HL-60 (cell line): ENCODE data around the gene LRRC4C.
A peak's percentile ranks its signal among the peaks of the same experiment; 100 is the strongest.

ENCODE experiments used
- POLR2AphosphoS5 ChIP-seq: IDR thresholded peaks from 2 replicates; pipeline ENCODE4 v1.6.1; 2012; ENCODE audit warnings: low read depth
- SPI1 ChIP-seq: IDR thresholded peaks from 2 replicates; pipeline ENCODE4 v1.6.1; 2012; ENCODE audit warnings: low read depth, mild to moderate bottlenecking, borderline replicate concordance
- TF ChIP-seq, protein P1 (sequence below): IDR thresholded peaks from one replicate; pipeline ENCODE4 v1.5.1; 2011; ENCODE audit warnings: low read length, control low read depth, inconsistent platforms; ENCODE audit not compliant: insufficient read depth

DNA sequence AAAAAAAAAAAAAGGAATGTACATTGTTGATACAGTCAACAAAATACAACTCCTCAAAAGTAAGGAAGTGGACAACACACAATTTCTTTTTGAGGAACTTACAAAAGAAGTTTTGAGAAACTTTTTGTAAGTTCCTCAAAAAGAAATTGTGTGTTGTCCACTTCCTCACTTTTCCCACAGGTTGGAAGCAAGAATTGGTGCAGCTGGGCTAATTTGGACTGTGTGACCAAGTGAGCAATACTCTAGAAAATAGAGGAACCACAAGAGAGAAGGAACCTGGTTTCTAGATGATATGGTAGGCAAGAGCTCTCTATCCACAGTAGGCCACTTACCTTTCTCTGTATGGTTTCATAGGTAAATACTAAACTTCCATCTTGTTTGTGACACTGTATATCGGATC, 1053.8 kb downstream of the LRRC4C start:
- TF ChIP-seq, protein P1, sequence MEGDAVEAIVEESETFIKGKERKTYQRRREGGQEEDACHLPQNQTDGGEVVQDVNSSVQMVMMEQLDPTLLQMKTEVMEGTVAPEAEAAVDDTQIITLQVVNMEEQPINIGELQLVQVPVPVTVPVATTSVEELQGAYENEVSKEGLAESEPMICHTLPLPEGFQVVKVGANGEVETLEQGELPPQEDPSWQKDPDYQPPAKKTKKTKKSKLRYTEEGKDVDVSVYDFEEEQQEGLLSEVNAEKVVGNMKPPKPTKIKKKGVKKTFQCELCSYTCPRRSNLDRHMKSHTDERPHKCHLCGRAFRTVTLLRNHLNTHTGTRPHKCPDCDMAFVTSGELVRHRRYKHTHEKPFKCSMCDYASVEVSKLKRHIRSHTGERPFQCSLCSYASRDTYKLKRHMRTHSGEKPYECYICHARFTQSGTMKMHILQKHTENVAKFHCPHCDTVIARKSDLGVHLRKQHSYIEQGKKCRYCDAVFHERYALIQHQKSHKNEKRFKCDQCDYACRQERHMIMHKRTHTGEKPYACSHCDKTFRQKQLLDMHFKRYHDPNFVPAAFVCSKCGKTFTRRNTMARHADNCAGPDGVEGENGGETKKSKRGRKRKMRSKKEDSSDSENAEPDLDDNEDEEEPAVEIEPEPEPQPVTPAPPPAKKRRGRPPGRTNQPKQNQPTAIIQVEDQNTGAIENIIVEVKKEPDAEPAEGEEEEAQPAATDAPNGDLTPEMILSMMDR: no peak
- TF ChIP-seq SPI1 (peak; percentile 90), POLR2AphosphoS5 (no peak; the same call in 1 of the 2 replicates)
